SK-N-SH (cell line): ENCODE measurements around the gene ASB18.

ENCODE experiments used
- EP300 ChIP-seq, 2 experiments: IDR thresholded peaks; 2 replicates each; pipeline versions ENCODE4 v1.4.0 to v1.6.1; 2012; ENCODE audit warnings: borderline replicate concordance in 1 of 2, low read depth in 1 of 2, low read length in 1 of 2
- POLR2AphosphoS5 ChIP-seq: IDR thresholded peaks from 2 replicates; pipeline ENCODE4 v1.6.1; 2012; ENCODE audit warnings: low read depth, low read length
- SIN3A ChIP-seq: IDR thresholded peaks from 2 replicates; pipeline ENCODE4 v1.6.1; 2012; ENCODE audit warnings: low read depth, mild to moderate bottlenecking, low read length, moderate library complexity, borderline replicate concordance
- YY1 ChIP-seq: IDR thresholded peaks from 2 replicates; pipeline ENCODE4 v1.4.0; 2012; ENCODE audit warnings: low read depth, mild to moderate bottlenecking
- TF ChIP-seq, protein P1 (sequence below): fragments of 200-600 bp; sonication (generic); IDR thresholded peaks from 2 replicates; pipeline ENCODE4 v1.6.1; 2017; ENCODE audit warnings: antibody characterized with exemption, mild to moderate bottlenecking, moderate library complexity

DNA sequence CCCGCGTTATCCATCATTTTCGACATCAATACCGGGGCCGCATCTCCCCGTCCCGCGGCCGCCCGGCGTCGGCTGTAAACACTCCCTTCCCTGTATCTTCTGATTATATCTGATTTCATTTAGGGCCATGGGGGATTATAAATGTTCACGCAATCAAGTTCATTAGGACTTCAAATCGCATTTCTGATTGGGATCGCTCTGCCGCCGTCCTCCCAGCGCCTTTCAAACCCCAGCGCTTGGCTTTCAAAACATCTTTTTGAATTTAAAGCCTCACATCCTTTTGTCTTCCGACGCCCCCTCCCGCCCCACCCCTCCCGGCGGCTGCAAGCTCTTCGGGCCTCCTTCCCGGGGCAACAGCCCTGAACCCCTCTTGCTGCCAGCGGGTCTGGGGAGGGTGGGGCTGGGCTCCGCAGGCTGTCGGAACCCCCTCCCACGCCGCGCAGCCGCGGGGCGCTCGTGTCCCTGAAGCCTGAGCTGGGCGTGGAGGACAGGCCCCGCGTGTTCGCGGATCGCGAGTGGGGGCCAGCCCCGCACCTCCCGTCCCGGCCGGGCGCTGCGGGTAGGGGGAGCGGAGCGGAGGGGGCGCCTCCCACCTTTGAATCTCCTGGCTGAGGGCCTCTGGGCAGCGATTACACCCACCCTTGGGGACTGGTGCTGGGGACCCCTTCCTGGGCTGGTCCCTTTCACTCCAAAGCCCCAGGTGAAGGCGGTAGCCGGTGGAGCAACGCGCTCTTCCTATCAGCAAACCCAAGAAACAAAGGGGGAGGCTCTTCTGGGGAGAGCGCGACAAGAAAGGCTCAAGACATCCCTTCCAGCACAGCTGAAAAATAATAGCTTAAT, 84.8 kb downstream of the ASB18 start:
- TF ChIP-seq, protein P1, sequence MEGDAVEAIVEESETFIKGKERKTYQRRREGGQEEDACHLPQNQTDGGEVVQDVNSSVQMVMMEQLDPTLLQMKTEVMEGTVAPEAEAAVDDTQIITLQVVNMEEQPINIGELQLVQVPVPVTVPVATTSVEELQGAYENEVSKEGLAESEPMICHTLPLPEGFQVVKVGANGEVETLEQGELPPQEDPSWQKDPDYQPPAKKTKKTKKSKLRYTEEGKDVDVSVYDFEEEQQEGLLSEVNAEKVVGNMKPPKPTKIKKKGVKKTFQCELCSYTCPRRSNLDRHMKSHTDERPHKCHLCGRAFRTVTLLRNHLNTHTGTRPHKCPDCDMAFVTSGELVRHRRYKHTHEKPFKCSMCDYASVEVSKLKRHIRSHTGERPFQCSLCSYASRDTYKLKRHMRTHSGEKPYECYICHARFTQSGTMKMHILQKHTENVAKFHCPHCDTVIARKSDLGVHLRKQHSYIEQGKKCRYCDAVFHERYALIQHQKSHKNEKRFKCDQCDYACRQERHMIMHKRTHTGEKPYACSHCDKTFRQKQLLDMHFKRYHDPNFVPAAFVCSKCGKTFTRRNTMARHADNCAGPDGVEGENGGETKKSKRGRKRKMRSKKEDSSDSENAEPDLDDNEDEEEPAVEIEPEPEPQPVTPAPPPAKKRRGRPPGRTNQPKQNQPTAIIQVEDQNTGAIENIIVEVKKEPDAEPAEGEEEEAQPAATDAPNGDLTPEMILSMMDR = no peak
- TF ChIP-seq YY1 (no peak), POLR2AphosphoS5 (no peak), EP300 (IDR thresholded peaks at IDR 0.05; ENCODE audit: borderline replicate concordance in 1 of 2, low read depth in 1 of 2, low read length in 1 of 2) (no peak), SIN3A (no peak)
